Activated B cell treated with CpG ODN at 0.5 μM for 24 hours (primary cell): ENCODE measurements around the gene RGS14. TPM values are rescaled to one million over a fixed set of nuclear protein-coding genes. Genes with fewer than 3 reads are reported as not detected.

Source experiments
- ATAC-seq: fragments of 200-7000 bp; cut with Tn5 transposase; one replicate; pipeline ENCODE4 v1.10.0; 2021; ENCODE audit warnings: low read depth, mild to moderate bottlenecking, moderate library complexity
- CTCF ChIA-PET: fragments of 350-600 bp; sonication (Branson Sonifier 250); formaldehyde crosslinking; loops from one replicate; lab custom pipeline; 2021; ENCODE audit warnings: antibody characterized with exemption; lab: Charles Lee
- POLR2A ChIA-PET: fragments of 350-600 bp; sonication (Branson Sonifier 250); formaldehyde crosslinking; loops from one replicate; lab custom pipeline; 2021; ENCODE audit warnings: antibody characterized with exemption; lab: Charles Lee
- DNase-seq: peaks from one replicate; pipeline ENCODE4 v3.0.0; 2022
- H3K27ac Mint-ChIP-seq: one replicate; pipeline ENCODE4 v1.8.0; 2020; ENCODE audit warnings: mixed read lengths
- H3K27me3 Mint-ChIP-seq: one replicate; pipeline ENCODE4 v1.8.0; 2021; ENCODE audit warnings: mixed read lengths
- H3K36me3 Mint-ChIP-seq: one replicate; pipeline ENCODE4 v1.8.0; 2021; ENCODE audit warnings: low read depth, mixed read lengths
- H3K4me1 Mint-ChIP-seq: one replicate; pipeline ENCODE4 v1.8.0; 2021; ENCODE audit warnings: mixed read lengths
- H3K4me3 Mint-ChIP-seq: one replicate; pipeline ENCODE4 v1.8.0; 2020; ENCODE audit warnings: mild to moderate bottlenecking, mixed read lengths
- H3K9me3 Mint-ChIP-seq: one replicate; pipeline ENCODE4 v1.8.0; 2020; ENCODE audit warnings: mixed read lengths
- intact Hi-C: fragments of 100-400 bp; cut with micrococcal nuclease; formaldehyde crosslinking; loops from one replicate; pipeline ENCODE4 v1.15.1; 2024
- total RNA-seq: library from RNA; stranded (reverse); gene quantifications from 2 replicates; pipeline ENCODE4 v1.2.3, GENCODE V29; 2022
- TF ChIP-seq, protein P1 (sequence below): fragments of 200-600 bp; IDR thresholded peaks from one replicate; pipeline ENCODE4 v1.8.0; 2022; ENCODE audit warnings: antibody characterized with exemption, mild to moderate bottlenecking

The RGS14 gene
- total RNA-seq, 1 donor from 2014 or later = 58.3 TPM

DNA sequence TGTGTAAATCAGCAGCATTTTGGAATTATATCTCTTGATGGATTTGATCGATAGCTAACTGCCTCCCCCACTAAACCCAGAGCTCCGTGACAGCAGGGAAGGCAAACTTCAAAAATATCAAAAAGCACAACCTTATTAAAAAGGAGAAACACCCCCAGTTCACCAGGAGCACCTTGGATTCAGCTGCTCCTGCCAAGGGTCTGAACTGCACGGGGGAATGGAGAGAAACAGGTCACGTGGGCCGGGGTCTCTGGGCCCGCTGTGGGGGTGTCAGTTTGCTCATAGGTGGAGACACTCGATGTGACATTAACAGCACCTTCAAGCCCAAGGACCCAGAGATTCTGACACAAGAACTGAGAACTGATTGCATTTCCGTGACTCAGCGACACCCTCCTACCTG lies 25.5 kb downstream of the RGS14 start:
- ATAC-seq (no peak), DNase-seq (no peak)
- intact Hi-C loops = loop anchor here (2.0 kb wide), 1 partner anchor 64 kb away; no protein-coding TSS in a partner anchor
- Mint-ChIP-seq H3K4me1 (peaks cover 3% of the 10 kb centered on the region), H3K9me3 (no peaks in the 10 kb centered on the region), H3K27ac (no peak overlapping the region), H3K4me3 (no peak overlapping the region), H3K36me3 (no peaks in the 10 kb centered on the region), H3K27me3 (peaks cover 11% of the 10 kb centered on the region)
- ChIA-PET CTCF (interaction anchor here (0.8 to 0.9 kb wide), 2 partner anchors 58 to 65 kb away, joined by 3 read pairs; no protein-coding TSS in a partner anchor), POLR2A (interaction anchor here (0.6 kb wide), 1 partner anchor 12 kb away, joined by 5 read pairs; no protein-coding TSS in a partner anchor)
- TF ChIP-seq, protein P1, sequence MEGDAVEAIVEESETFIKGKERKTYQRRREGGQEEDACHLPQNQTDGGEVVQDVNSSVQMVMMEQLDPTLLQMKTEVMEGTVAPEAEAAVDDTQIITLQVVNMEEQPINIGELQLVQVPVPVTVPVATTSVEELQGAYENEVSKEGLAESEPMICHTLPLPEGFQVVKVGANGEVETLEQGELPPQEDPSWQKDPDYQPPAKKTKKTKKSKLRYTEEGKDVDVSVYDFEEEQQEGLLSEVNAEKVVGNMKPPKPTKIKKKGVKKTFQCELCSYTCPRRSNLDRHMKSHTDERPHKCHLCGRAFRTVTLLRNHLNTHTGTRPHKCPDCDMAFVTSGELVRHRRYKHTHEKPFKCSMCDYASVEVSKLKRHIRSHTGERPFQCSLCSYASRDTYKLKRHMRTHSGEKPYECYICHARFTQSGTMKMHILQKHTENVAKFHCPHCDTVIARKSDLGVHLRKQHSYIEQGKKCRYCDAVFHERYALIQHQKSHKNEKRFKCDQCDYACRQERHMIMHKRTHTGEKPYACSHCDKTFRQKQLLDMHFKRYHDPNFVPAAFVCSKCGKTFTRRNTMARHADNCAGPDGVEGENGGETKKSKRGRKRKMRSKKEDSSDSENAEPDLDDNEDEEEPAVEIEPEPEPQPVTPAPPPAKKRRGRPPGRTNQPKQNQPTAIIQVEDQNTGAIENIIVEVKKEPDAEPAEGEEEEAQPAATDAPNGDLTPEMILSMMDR = no peak

DNA sequence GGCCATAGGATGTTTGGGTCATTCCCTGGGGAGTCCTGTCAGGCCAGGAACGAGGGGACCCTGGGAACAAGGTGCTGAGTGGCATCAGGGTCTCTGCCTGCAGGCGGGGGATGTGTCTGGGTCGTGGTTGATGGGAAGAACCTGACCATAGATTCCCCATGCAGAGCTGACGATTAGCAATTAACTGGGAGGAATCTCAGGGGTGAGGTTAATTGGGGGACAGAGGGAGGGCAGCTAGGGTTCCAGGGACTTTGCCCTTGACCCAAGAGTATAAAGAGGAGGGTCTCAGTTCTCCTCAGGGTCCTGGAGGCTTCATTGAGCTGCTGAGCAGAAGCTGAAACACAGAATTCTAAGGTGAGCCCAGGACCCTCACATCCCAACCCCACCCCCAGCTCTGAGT lies 26.4 kb downstream of the RGS14 start, which contains the start of gene SLC34A1:
TSS of gene SLC34A1 (plus strand) at position 301 of the 400 bp plus-strand sequence. CDS start 1,308 bp downstream, outside the sequence.
- no peaks in the 10 kb centered on the region for H3K36me3 Mint-ChIP-seq
- intact Hi-C loops = no loop called here
- H3K9me3 Mint-ChIP-seq = no peaks in the 10 kb centered on the region
- H3K27ac Mint-ChIP-seq = peak within 1 kb of the TSS; percentile 46
- ATAC-seq = no peak
- DNase-seq = no peak
- H3K4me3 Mint-ChIP-seq = no peak within 1 kb of the TSS
- H3K27me3 Mint-ChIP-seq = peaks cover 11% of the 10 kb centered on the region
- CTCF ChIA-PET = no interaction called here
- TF ChIP-seq, protein P1 = no peak
- H3K4me1 Mint-ChIP-seq = peaks cover 13% of the 10 kb centered on the region
- POLR2A ChIA-PET = no interaction called here

DNA sequence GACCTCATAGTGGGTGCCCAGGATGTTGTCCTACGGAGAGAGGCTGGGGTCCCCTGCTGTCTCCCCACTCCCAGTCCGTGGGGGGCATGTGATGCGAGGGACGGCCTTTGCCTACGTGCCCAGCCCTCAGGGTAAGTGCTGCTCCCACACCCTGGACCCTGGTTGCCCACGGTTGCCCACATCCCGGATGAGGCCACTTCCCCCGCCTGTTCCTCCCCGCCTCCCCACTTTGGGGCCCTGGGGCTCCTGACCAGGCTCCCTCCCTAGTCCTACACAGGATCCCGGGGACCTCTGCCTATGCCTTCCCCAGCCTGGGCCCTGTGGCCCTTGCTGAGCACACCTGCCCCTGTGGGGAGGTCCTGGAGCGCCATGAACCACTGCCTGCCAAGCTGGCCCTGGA lies 28.0 kb downstream of the RGS14 start:
- Mint-ChIP-seq H3K9me3 (no peaks in the 10 kb centered on the region), H3K4me3 (no peak overlapping the region), H3K27me3 (peaks cover 13% of the 10 kb centered on the region), H3K4me1 (peaks cover 28% of the 10 kb centered on the region), H3K27ac (no peak overlapping the region), H3K36me3 (no peaks in the 10 kb centered on the region)
- TF ChIP-seq, protein P1 = no peak
- ChIA-PET CTCF (no interaction called here), POLR2A (no interaction called here)
- intact Hi-C loops = no loop called here
- no peak for DNase-seq
- no peak for ATAC-seq

DNA sequence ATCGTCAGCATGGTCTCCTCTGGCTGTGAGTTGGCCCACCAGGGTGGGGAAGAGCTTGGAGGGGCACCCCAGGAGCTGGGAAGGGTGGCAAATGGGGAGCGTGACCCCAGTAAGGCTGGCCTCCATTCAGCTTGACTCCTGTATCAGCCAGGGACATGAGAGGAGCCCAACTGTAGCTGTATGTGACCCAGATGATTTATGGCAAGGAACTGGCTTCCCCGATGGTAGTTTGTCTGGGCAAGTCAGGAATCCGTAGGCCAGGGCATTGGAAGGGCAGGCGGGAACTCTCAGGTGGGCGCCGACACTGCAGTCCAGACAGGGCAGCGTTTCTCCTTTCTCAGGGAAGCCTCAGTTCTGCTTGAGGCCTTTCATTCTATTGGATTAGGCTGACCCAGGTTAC lies 28.8 kb downstream of the RGS14 start:
- DNase-seq = no peak

DNA sequence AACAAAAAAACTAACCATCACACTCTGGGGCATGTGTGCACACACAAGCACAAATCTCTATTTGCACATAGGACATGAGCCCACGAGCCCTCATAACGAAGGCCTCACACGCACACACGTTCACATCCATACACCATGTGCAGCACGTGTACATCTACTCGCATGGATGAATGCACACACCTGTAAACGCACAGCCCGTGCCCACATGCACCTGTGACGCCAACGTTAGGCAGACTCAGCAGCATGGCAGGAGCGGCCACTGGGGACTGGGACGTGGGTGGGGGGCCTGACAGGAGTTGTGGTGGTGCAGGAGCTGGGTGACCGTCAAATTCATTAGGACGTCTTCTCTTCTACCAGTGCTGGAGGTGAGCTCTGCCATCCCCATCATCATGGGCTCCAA lies 29.7 kb downstream of the RGS14 start:
- TF ChIP-seq, protein P1 = no peak
- ChIA-PET CTCF (interaction anchor here (5.6 kb wide), 1 partner anchor 17 kb away, joined by 85 read pairs; the partner anchor contains the start of gene PFN3), POLR2A (interaction anchor here (0.6 to 0.7 kb wide), 3 partner anchors 71 to 240 kb away, joined by 3 read pairs; partner anchors contain the start of gene PDLIM7)
- intact Hi-C loops = no loop called here
- peaks cover 27% of the 10 kb centered on the region for H3K4me1 Mint-ChIP-seq
- no peaks in the 10 kb centered on the region for H3K36me3 Mint-ChIP-seq
- DNase-seq (no peak), ATAC-seq (no peak)
- no peaks in the 10 kb centered on the region for H3K9me3 Mint-ChIP-seq
- no peak overlapping the region for H3K27ac Mint-ChIP-seq
- H3K27me3 Mint-ChIP-seq = peaks cover 11% of the 10 kb centered on the region
- H3K4me3 Mint-ChIP-seq = no peak overlapping the region

More for the DNA sequence above, 28.8 kb downstream of the RGS14 start:
- Mint-ChIP-seq H3K27me3 (peaks cover 13% of the 10 kb centered on the region), H3K27ac (no peak overlapping the region), H3K4me1 (peaks cover 28% of the 10 kb centered on the region), H3K9me3 (no peaks in the 10 kb centered on the region), H3K36me3 (no peaks in the 10 kb centered on the region), H3K4me3 (no peak overlapping the region)
- TF ChIP-seq, protein P1 = no peak
- ATAC-seq = no peak
- ChIA-PET POLR2A (interaction anchor here (0.6 to 0.7 kb wide), 2 partner anchors 40 to 74 kb away, joined by 3 to 6 read pairs; no protein-coding TSS in a partner anchor), CTCF (interaction anchor here (5.6 kb wide), 1 partner anchor 18 kb away, joined by 85 read pairs; the partner anchor contains the start of gene PFN3)
- intact Hi-C loops = no loop called here
